Activated T-helper 2 cell treated with anti-CD3 and anti-CD28 coated beads, Interferon-gamma antibody, Interleukin-2, Interleukin-4, amounts not matched to agents 10 μg/mL and 5 μg/mL and 100 μg/mL, durations not matched to agents 14 hours and 24 hours and 36 hours (primary cell): ENCODE measurements around the gene TRPC3. TPM values are rescaled to one million over a fixed set of nuclear protein-coding genes. Genes with fewer than 3 reads are reported as not detected.

ENCODE experiments used
- DNase-seq: peaks from one replicate; pipeline ENCODE4 v3.0.0; 2021; ENCODE audit warnings: low spot score
- H3K27ac Mint-ChIP-seq: one replicate; pipeline ENCODE4 v1.8.0; 2021; ENCODE audit warnings: mixed read lengths
- H3K27me3 Mint-ChIP-seq: one replicate; pipeline ENCODE4 v1.8.0; 2021; ENCODE audit warnings: low read depth, mixed read lengths
- H3K36me3 Mint-ChIP-seq: one replicate; pipeline ENCODE4 v1.8.0; 2021; ENCODE audit warnings: low read depth, mixed read lengths
- H3K4me1 Mint-ChIP-seq: one replicate; pipeline ENCODE4 v1.8.0; 2021; ENCODE audit warnings: low read depth, mixed read lengths
- H3K4me3 Mint-ChIP-seq: one replicate; pipeline ENCODE4 v1.8.0; 2021; ENCODE audit warnings: low read depth, mild to moderate bottlenecking, moderate library complexity, mixed read lengths
- H3K9me3 Mint-ChIP-seq: one replicate; pipeline ENCODE4 v1.8.0; 2021; ENCODE audit warnings: mixed read lengths
- intact Hi-C: fragments of 100-400 bp; cut with micrococcal nuclease; formaldehyde crosslinking; loops from one replicate; pipeline ENCODE4 v1.15.1; 2023
- total RNA-seq: library from RNA; stranded (reverse); gene quantifications from 2 replicates; pipeline ENCODE4 v1.2.3, GENCODE V29; 2022

The TRPC3 gene
- 0.64 and 0.67 TPM in 2 replicates for total RNA-seq

DNA sequence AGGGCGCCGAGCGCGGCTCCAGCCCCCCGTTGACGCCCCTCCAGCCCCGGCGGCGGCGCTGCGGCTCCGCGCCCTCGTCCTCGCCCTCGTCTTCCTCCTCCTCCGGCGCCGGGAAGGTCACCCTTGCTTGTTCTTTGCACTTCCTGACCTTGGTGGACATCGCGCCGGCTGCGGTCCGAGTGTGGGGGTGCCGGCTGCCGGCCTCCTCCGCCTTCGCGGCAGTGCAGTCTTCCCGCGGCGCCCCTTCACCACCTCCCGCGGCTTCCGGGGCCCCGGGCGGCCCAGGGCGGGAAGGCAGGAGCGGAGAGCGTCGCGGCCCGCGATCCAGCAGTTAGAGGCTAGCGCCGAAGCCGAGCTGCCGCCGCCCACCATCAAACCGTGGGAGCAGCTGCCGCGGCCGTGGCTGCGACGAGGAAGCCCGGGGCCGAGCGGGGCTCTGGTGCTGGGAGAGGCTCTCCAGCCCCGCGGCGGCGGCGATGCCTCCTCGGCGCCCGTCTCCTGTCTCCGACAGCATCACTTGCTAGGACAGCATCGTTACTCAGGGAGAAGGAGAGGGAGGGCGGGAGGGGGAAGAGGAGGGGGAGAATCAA, at the start of gene TRPC3:
TSS of gene TRPC3 (minus strand) at position 540 of the 590 bp plus-strand sequence. CDS start at position 160, 380 bp downstream.
- H3K27me3 Mint-ChIP-seq, result peaks cover 57% of the 10 kb centered on the region
- intact Hi-C loops, result loop anchor here (5.0 to 10.0 kb wide), 5 partner anchors 129 to 1889 kb away; partner anchors contain the start of genes BLTP1 and CCNA2
- no peak within 1 kb of the TSS for H3K27ac Mint-ChIP-seq
- peak; percentile 14 for DNase-seq
- peak within 1 kb of the TSS; percentile 82 for H3K4me3 Mint-ChIP-seq
- no peaks in the 10 kb centered on the region for H3K36me3 Mint-ChIP-seq
- H3K9me3 Mint-ChIP-seq, result no peaks in the 10 kb centered on the region
- peaks cover 14% of the 10 kb centered on the region for H3K4me1 Mint-ChIP-seq

- Mint-ChIP-seq H3K27me3 (peaks cover 31% of the 10 kb centered on the region), H3K9me3 (no peaks in the 10 kb centered on the region), H3K36me3 (no peaks in the 10 kb centered on the region), H3K4me1 (no peaks in the 10 kb centered on the region), H3K4me3 (no peak overlapping the region), H3K27ac (no peak overlapping the region)
- intact Hi-C loops, result no loop called here
- no peak for DNase-seq
These were observed 49.0 kb upstream of the TRPC3 start for GRCh38 chr4:122000849-122001248.

- H3K27me3 Mint-ChIP-seq, result peaks cover 40% of the 10 kb centered on the region
- no peaks in the 10 kb centered on the region for H3K9me3 Mint-ChIP-seq
- no peak for DNase-seq
- H3K4me1 Mint-ChIP-seq, result no peaks in the 10 kb centered on the region
- no peaks in the 10 kb centered on the region for H3K36me3 Mint-ChIP-seq
- H3K4me3 Mint-ChIP-seq, result no peak overlapping the region
- H3K27ac Mint-ChIP-seq, result no peak overlapping the region
- intact Hi-C loops, result no loop called here
These were observed 46.2 kb upstream of the TRPC3 start for GRCh38 chr4:121998024-121998423.

DNA sequence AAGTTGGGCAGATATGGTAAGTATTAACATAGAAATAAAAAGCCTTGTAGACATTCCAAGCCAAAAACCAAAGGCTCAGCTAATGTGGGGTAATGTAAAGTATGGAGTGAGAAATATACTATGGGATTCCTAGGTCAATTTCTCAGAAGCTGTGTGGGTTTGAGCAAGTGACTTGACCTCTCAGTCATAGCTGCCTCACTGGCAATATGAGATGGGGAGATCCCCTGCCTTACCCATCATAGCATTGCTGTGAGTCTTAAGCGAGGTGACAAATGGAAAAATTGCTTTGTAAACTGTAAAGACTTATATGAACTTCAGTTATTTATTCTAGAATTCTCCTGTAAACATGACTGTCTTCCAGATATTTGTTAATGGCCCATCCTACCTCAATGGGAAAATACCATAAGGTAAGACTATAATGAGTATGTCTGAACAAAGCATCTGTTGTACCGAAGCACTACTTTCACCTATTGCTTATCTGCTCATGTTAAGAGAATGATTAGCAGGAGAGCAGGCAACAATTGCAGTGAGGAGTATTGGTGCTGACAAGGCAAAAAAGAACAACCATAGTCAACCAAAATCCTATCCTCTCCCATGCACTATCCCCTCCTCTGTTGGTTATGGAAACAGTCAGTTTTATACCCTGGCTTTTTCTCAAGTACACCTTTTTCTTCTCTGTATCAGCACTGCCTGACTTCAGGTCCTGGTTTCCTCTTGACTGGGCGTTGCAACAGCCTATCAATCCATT, 44.1 kb upstream of the TRPC3 start:
- DNase-seq, result no peak
- no peaks in the 10 kb centered on the region for H3K36me3 Mint-ChIP-seq
- intact Hi-C loops, result no loop called here
- no peak overlapping the region for H3K4me3 Mint-ChIP-seq
- no peak overlapping the region for H3K27ac Mint-ChIP-seq
- no peaks in the 10 kb centered on the region for H3K9me3 Mint-ChIP-seq
- H3K4me1 Mint-ChIP-seq, result no peaks in the 10 kb centered on the region
- peaks cover 32% of the 10 kb centered on the region for H3K27me3 Mint-ChIP-seq

DNA sequence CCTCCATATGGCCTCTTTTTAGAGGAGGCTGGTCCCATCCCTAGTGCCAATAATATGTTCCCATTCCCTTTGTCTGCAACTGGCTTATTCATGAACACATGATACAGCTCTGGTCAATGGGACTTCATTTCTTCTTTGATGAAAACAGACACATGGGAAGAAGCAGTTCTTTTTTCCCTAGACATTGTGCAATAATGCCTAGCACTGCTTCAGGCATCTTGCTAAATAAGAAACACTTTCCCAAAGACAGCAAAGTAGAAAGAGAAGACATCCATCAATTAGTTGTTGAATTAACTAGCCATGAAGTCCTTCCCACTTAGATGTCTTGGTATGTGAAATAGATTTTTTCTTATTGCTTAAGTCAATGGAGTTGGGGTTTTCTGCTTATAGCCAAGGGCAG, 40.1 kb upstream of the TRPC3 start:
- peaks cover 32% of the 10 kb centered on the region for H3K27me3 Mint-ChIP-seq
- intact Hi-C loops, result no loop called here
- no peak overlapping the region for H3K27ac Mint-ChIP-seq

DNA sequence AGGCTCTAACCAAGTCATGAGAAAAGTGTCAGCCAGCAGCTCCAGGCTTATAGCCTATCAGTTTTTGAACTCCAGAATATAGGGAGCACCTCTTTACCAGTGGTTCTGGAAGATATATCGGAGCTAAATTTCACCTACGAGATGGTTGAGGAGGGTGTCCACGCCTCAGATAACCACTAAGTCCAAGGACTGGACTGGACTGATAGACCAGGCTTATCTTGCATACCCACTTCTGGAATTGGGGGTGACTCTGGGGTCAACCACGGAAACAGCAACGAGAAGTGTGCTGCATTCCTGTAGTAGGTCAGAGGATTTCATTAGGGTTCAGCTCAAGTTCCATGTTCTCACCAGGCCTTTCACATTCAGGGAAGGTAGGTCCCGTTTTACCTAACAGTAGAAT, 38.6 kb upstream of the TRPC3 start:
- Mint-ChIP-seq H3K9me3 (no peaks in the 10 kb centered on the region), H3K27ac (no peak overlapping the region), H3K4me3 (no peak overlapping the region), H3K27me3 (peaks cover 26% of the 10 kb centered on the region), H3K36me3 (no peaks in the 10 kb centered on the region), H3K4me1 (no peaks in the 10 kb centered on the region)
- no peak for DNase-seq
- intact Hi-C loops, result no loop called here

More for the DNA sequence above, 40.1 kb upstream of the TRPC3 start:
- no peaks in the 10 kb centered on the region for H3K9me3 Mint-ChIP-seq
- DNase-seq, result no peak
- H3K4me3 Mint-ChIP-seq, result no peak overlapping the region
- H3K36me3 Mint-ChIP-seq, result no peaks in the 10 kb centered on the region
- no peaks in the 10 kb centered on the region for H3K4me1 Mint-ChIP-seq

DNA sequence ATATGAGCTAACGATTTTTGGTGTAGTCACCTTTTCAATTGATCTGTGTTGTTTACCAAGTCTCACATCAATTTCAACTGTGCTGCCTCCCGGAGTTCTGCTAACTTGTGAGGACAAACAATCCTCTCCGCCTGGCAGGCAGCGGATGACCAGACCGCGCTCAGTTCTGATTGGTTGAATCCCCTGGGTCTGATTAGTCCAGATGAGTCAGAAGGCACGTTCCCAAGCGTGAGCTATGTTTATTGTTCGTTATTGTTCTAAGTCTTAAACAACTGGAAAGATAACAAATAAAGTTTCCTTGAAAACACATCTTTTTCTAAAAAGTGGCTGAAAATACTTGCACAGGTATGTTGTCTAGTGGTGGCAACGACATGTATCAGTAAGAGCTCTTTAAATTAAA, 37.9 kb upstream of the TRPC3 start:
- H3K4me3 Mint-ChIP-seq, result no peak overlapping the region
- peaks cover 23% of the 10 kb centered on the region for H3K27me3 Mint-ChIP-seq
- intact Hi-C loops, result no loop called here
- H3K4me1 Mint-ChIP-seq, result no peaks in the 10 kb centered on the region
- no peaks in the 10 kb centered on the region for H3K36me3 Mint-ChIP-seq
- no peaks in the 10 kb centered on the region for H3K9me3 Mint-ChIP-seq
- no peak overlapping the region for H3K27ac Mint-ChIP-seq
- DNase-seq, result no peak

GRCh38 chr4:121988950-121989349, 37.1 kb upstream of the TRPC3 start:
- H3K9me3 Mint-ChIP-seq, result no peaks in the 10 kb centered on the region
- no peak for DNase-seq
- intact Hi-C loops, result no loop called here
- H3K27ac Mint-ChIP-seq, result no peak overlapping the region
- no peak overlapping the region for H3K4me3 Mint-ChIP-seq
- H3K4me1 Mint-ChIP-seq, result no peaks in the 10 kb centered on the region
- H3K27me3 Mint-ChIP-seq, result peaks cover 18% of the 10 kb centered on the region
- H3K36me3 Mint-ChIP-seq, result no peaks in the 10 kb centered on the region

DNA sequence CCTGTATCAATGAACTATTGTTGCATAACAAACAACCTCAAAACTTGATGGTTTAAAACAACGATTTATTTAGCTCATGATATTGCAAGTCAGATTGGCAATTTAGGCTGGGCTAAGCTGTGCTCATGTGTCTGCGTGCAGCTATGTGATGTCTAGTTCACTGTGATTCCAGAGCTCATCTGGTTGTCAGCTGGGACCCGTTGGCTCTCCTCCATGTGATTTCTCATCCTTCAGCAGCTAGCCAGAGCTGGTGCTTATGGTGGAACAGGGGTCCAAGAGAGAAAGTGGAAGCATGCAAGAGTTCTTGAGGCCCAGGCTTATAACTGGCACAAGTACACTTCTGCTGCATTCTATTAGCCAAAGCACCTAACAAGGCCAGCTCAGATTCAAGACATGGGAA, 28.8 kb upstream of the TRPC3 start:
- H3K4me1 Mint-ChIP-seq, result peaks cover 5% of the 10 kb centered on the region
- no peak for DNase-seq
- peaks cover 13% of the 10 kb centered on the region for H3K27me3 Mint-ChIP-seq
- H3K9me3 Mint-ChIP-seq, result no peaks in the 10 kb centered on the region
- H3K4me3 Mint-ChIP-seq, result no peak overlapping the region
- intact Hi-C loops, result no loop called here
- H3K36me3 Mint-ChIP-seq, result no peaks in the 10 kb centered on the region
- H3K27ac Mint-ChIP-seq, result no peak overlapping the region

GRCh38 chr4:121978172-121978516, 26.3 kb upstream of the TRPC3 start:
- H3K9me3 Mint-ChIP-seq, result no peaks in the 10 kb centered on the region
- H3K4me1 Mint-ChIP-seq, result peaks cover 5% of the 10 kb centered on the region
- H3K27ac Mint-ChIP-seq, result no peak overlapping the region
- peaks cover 26% of the 10 kb centered on the region for H3K27me3 Mint-ChIP-seq
- no peaks in the 10 kb centered on the region for H3K36me3 Mint-ChIP-seq
- no peak overlapping the region for H3K4me3 Mint-ChIP-seq
- no peak for DNase-seq
- intact Hi-C loops, result no loop called here

DNA sequence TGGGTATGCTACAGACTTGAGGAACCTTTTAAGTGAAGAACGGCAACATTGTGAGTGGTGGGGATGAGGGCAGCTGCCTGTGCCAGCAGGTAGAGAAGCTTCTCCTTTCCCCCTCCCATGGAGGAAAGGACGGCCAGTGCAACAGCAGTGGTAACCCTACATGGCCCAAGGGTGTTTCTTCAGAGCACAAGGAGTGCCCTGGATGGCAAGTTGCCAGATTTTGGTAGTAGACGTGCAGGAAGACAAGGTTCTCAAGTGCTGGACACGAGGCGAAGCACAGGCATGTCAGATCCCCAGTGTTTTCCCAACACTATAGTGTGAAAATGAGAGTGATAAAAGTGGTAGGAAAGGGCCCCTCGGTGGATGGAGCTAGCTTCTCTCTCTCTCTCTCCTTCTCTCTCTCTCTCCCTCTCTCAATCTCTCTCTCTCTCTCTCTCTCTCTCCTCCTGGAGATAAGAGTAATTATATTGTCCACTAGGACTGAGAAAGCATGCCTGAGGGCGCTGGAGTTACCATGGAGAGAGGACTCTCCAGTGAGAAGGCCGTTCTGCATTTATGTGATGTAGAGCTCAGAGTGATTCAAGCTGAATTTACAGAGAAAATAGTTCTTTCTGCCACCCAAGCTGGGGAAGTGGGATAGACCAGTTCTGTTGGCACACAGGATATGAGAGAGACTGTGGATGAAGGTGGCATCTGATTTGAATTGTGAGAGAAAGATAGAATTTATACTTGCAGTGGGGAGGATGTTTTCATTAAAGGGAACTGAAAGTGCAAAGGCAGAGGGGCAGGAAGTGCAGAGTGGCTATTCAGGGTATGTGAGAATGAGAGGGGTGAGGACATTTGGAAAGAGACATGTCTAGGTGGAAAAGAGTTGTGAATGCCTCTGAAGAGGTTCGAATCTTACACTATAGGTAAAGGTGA, 25.7 kb upstream of the TRPC3 start:
- H3K27me3 Mint-ChIP-seq, result peaks cover 29% of the 10 kb centered on the region
- H3K36me3 Mint-ChIP-seq, result no peaks in the 10 kb centered on the region
- no peak overlapping the region for H3K27ac Mint-ChIP-seq
- intact Hi-C loops, result no loop called here
- no peak overlapping the region for H3K4me3 Mint-ChIP-seq
- H3K9me3 Mint-ChIP-seq, result no peaks in the 10 kb centered on the region
- peaks cover 5% of the 10 kb centered on the region for H3K4me1 Mint-ChIP-seq
- DNase-seq, result no peak

DNA sequence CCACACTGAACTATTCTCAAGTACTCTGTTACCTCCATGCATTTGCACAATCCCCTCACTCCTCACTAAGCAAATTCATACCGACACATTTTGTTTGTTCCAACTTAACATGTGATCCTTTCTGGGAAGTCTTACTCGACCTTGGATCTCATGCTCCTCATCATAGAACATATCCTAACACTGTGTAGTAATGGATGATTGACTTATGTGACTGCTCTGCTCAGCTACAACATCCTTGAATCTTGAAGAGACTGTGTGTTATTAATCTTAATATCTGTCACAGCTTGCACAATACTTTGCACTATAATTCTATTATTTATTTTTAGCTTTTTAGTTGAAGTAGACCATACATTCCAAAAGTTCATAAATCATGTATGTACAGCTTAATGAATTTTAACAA, 23.9 kb upstream of the TRPC3 start:
- intact Hi-C loops, result no loop called here
- Mint-ChIP-seq H3K9me3 (no peaks in the 10 kb centered on the region), H3K27me3 (peaks cover 30% of the 10 kb centered on the region), H3K27ac (no peak overlapping the region), H3K4me3 (no peak overlapping the region), H3K4me1 (peaks cover 5% of the 10 kb centered on the region), H3K36me3 (no peaks in the 10 kb centered on the region)
- DNase-seq, result no peak

- Mint-ChIP-seq H3K27ac (no peak overlapping the region), H3K4me3 (no peak overlapping the region), H3K27me3 (peaks cover 32% of the 10 kb centered on the region), H3K9me3 (no peaks in the 10 kb centered on the region), H3K4me1 (peaks cover 5% of the 10 kb centered on the region), H3K36me3 (no peaks in the 10 kb centered on the region)
- intact Hi-C loops, result no loop called here
- no peak for DNase-seq
These were observed 22.0 kb upstream of the TRPC3 start for GRCh38 chr4:121973816-121974215.
